ENCODE measurements around the gene ITGB6.

Gene ITGB6

DNA sequence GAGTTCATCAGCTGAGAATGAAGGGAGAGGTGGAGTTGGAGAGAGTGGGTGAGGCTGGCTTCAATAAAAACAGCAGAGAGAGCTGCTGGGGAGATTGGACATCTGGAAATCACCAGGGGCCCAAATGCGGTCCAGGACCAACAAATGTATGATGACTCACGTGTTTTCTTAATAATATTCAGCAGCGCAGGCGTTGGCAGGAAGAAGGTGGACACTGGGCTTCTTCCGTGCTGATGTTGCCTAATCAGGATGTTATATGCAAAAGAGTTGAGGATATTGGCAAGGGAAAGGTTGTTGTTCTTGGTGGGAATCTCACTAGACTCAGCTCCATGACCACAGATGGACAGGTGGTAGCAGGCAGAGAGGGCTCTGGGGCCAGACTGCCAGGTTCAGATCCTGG, 124.9 kb downstream of the ITGB6 start:
- H3K36me3 ChIP-seq = no peaks in the 10 kb centered on the region
- no peaks in the 10 kb centered on the region for H3K27me3 ChIP-seq (ENCODE audit: insufficient read depth, low read depth, severe bottlenecking)
- H3K9me3 ChIP-seq (ENCODE audit: severe bottlenecking) = no peaks in the 10 kb centered on the region
- no peak overlapping the region for H3K27ac ChIP-seq
- H3K4me3 ChIP-seq (ENCODE audit: low read depth, low read length) = no peak overlapping the region
- DNase-seq = no peak
- TF ChIP-seq, protein P1, sequence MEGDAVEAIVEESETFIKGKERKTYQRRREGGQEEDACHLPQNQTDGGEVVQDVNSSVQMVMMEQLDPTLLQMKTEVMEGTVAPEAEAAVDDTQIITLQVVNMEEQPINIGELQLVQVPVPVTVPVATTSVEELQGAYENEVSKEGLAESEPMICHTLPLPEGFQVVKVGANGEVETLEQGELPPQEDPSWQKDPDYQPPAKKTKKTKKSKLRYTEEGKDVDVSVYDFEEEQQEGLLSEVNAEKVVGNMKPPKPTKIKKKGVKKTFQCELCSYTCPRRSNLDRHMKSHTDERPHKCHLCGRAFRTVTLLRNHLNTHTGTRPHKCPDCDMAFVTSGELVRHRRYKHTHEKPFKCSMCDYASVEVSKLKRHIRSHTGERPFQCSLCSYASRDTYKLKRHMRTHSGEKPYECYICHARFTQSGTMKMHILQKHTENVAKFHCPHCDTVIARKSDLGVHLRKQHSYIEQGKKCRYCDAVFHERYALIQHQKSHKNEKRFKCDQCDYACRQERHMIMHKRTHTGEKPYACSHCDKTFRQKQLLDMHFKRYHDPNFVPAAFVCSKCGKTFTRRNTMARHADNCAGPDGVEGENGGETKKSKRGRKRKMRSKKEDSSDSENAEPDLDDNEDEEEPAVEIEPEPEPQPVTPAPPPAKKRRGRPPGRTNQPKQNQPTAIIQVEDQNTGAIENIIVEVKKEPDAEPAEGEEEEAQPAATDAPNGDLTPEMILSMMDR (IDR thresholded peaks at IDR 0.05; ENCODE audit: low read depth, low read length) = no peak

DNA sequence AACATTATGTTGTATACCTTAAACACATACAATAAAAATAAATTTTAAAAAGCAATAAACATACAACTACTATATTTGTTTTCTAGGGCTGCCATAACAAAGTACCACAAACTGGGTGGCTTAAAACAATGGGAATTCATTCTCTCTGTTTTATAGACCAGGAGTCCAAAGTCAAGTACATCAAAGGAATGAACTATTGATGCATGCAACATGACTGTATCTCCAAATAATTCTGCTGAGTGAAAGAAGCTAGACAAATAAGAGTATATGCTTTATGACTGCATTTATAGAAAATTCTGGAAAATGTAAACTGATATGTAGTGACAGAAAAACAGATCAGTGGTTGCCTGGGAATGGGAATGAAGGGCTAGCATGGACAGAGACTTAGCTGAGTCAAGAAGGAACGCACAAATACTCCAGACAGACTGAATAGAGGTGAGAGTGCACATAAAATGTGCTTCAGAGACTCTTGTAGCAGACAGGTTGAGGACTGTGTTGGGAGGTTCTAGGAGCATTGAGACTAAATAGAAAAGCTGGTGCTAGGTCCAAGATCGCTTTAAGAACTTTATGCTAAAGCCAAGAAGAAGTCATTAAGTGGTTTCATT, 126.7 kb downstream of the ITGB6 start:
- TF ChIP-seq, protein P1 (IDR thresholded peaks at IDR 0.05; ENCODE audit: low read depth, low read length) = no peak
- DNase-seq = no peak
- peaks cover 5% of the 10 kb centered on the region for H3K9me3 ChIP-seq (ENCODE audit: severe bottlenecking)
- H3K36me3 ChIP-seq = no peaks in the 10 kb centered on the region
- no peak overlapping the region for H3K27ac ChIP-seq
- no peak overlapping the region for H3K4me3 ChIP-seq (ENCODE audit: low read depth, low read length)
- no peaks in the 10 kb centered on the region for H3K27me3 ChIP-seq (ENCODE audit: insufficient read depth, low read depth, severe bottlenecking)

DNA sequence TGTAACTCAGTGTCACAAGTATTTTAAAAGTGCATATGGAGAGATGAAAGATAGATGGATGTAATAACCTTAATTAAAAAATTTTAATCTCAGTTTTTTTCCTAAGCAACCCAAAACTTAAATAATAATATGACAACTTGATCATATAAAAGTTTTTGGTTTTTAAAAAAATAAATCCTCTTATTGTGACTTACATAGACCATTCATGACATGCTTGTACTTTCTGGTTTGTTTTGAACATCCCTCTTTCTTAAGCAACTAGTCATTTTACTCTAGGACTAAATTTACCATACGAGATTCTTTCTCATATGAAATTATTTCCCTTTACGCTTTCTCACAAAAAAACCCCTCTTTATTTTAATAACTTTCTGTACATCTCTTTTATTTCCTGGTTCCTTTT, 131.2 kb downstream of the ITGB6 start:
- no peak overlapping the region for H3K4me3 ChIP-seq (ENCODE audit: low read depth, low read length)
- no peaks in the 10 kb centered on the region for H3K36me3 ChIP-seq
- TF ChIP-seq, protein P1 (IDR thresholded peaks at IDR 0.05; ENCODE audit: low read depth, low read length) = no peak
- no peaks in the 10 kb centered on the region for H3K27me3 ChIP-seq (ENCODE audit: insufficient read depth, low read depth, severe bottlenecking)
- H3K9me3 ChIP-seq (ENCODE audit: severe bottlenecking) = peaks cover 7% of the 10 kb centered on the region
- no peak for DNase-seq
- no peak overlapping the region for H3K27ac ChIP-seq

DNA sequence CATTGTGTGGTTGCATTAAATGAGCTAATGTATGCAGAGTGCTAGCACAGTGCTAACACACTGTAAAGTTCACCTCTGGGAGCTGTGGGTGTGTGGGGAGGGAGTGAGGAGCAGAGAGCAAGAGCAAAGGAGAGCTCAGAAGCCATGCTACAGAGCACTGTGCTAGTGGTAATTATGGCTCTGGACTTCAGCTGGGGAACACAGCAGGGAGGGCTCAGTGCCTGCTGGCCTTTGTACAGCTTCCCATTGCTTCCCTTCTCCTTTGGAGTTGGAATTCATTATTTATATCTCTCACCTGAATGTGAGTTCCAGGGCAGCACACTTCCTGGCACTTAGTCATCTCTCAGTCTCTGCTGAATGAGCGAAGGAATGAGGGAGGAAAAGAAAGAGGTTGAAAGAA, 135.2 kb downstream of the ITGB6 start:
- Histone ChIP-seq H3K4me3 (ENCODE audit: low read depth, low read length) (no peak overlapping the region), H3K27me3 (ENCODE audit: insufficient read depth, low read depth, severe bottlenecking) (no peaks in the 10 kb centered on the region), H3K27ac (no peak overlapping the region), H3K9me3 (ENCODE audit: severe bottlenecking) (peaks cover 7% of the 10 kb centered on the region), H3K36me3 (no peaks in the 10 kb centered on the region)
- no peak for DNase-seq
- TF ChIP-seq, protein P1 (IDR thresholded peaks at IDR 0.05; ENCODE audit: low read depth, low read length) = no peak

DNA sequence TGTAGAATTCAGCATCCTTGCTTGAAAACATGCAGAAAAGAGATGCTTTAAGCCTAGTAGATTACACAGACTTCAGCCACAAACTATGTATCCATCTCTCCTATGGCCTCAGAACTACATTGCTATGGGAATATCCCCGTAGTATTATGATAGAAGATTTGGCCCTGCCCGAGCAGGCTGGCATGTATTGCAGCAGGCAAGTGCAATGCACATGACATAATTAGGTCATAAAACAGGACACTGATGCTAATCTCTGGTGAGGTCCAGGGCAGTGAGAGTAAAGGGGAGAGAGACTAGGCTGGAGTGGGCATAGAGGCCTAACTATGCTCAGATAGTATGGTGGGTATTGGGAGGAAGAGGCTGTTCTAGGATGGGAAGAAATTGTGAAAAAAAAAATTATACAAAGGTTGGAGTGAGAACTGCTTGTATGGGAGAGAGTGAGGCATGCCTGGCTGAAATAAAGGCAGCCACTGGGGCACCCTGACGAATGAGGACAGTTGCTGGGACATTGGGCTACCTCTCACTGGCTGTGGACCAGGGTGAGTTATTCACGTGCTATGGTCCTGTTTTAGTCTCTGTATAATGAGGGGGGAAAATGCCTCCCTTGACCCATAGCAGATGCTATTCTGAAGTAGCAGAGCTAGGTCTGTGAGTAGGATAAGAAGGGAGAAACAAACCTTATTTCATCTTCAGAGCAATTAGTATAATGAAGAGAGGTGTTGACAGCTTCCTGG, 136.0 kb downstream of the ITGB6 start:
- no peak for DNase-seq

More for the DNA sequence above, 136.0 kb downstream of the ITGB6 start:
- no peaks in the 10 kb centered on the region for H3K36me3 ChIP-seq
- H3K27me3 ChIP-seq (ENCODE audit: insufficient read depth, low read depth, severe bottlenecking) = no peaks in the 10 kb centered on the region
- no peak overlapping the region for H3K27ac ChIP-seq
- H3K9me3 ChIP-seq (ENCODE audit: severe bottlenecking) = peaks cover 7% of the 10 kb centered on the region
- no peak overlapping the region for H3K4me3 ChIP-seq (ENCODE audit: low read depth, low read length)
- TF ChIP-seq, protein P1 (IDR thresholded peaks at IDR 0.05; ENCODE audit: low read depth, low read length) = no peak

Data from WERI-Rb-1 (cell line).